Naive thymus-derived CD4-positive, alpha-beta T cell (primary cell): ENCODE results near the gene TRIP13. TPM values are rescaled to one million over a fixed set of nuclear protein-coding genes. Genes with fewer than 3 reads are reported as not detected.
"Not testable (repeated sequence)": the region's sequence is repeated elsewhere in the genome, so short reads cannot be mapped to it uniquely, and the experiment has no call there.

Experiments used
- ATAC-seq: fragments of 150-1000 bp; cut with Tn5 transposase; 2 replicates; pipeline ENCODE4 v1.10.0; 2021; ENCODE audit warnings: mild to moderate bottlenecking, moderate library complexity
- CTCF ChIA-PET: fragments of 350-600 bp; sonication (Branson Sonifier 250); formaldehyde crosslinking; loops from one replicate; lab custom pipeline; 2021; ENCODE audit warnings: antibody characterized with exemption; lab: Charles Lee
- POLR2A ChIA-PET: fragments of 350-600 bp; sonication (Branson Sonifier 250); formaldehyde crosslinking; loops from one replicate; lab custom pipeline; 2021; ENCODE audit warnings: antibody characterized with exemption, inconsistent platforms; lab: Charles Lee
- DNase-seq, 9 donors: peaks; one replicate each; pipeline versions ENCODE4 v3.0.0 to v3.0.0-alpha.2; 2020 to 2022; ENCODE audit warnings: mixed read lengths in 1 of 9
- H3K27ac ChIP-seq: one replicate; pipeline ENCODE4 v1.7.0; 2013; ENCODE audit warnings: mild to moderate bottlenecking, low read depth, low read length, moderate library complexity
- H3K27me3 ChIP-seq, 2 donors: one replicate each; pipeline ENCODE4 v1.7.0; 2013; ENCODE audit warnings: low read length in 2 of 2, mild to moderate bottlenecking in 2 of 2, moderate library complexity in 2 of 2; ENCODE audit not compliant: control insufficient read depth in 2 of 2, insufficient read depth in 2 of 2
- H3K36me3 ChIP-seq, 3 experiments: 1 replicate in 2 of 3; 2 replicates in 1 of 3; pipeline ENCODE4 v1.7.0; 2013; ENCODE audit warnings: low read length in 3 of 3, mild to moderate bottlenecking in 3 of 3, moderate library complexity in 1 of 3; ENCODE audit not compliant: insufficient read depth in 3 of 3, control insufficient read depth in 2 of 3
- H3K4me1 ChIP-seq, 2 donors: one replicate each; pipeline ENCODE4 v1.7.0; 2013; ENCODE audit warnings: low read length in 2 of 2, mild to moderate bottlenecking in 2 of 2, moderate library complexity in 1 of 2; ENCODE audit not compliant: control insufficient read depth in 2 of 2, insufficient read depth in 2 of 2
- H3K4me3 ChIP-seq: 2 replicates; pipeline ENCODE4 v1.7.0; 2013; ENCODE audit warnings: mild to moderate bottlenecking, low read length
- H3K9me3 ChIP-seq, 3 experiments: 1 replicate in 2 of 3; 2 replicates in 1 of 3; pipeline ENCODE4 v1.7.0; 2013; ENCODE audit warnings: low read length in 3 of 3; ENCODE audit not compliant: control insufficient read depth in 2 of 3
- H3K27ac Mint-ChIP-seq, 9 donors: one replicate each; pipeline ENCODE4 v1.8.0; 2020 to 2022; ENCODE audit warnings: mixed read lengths in 9 of 9, mild to moderate bottlenecking in 8 of 9, moderate library complexity in 5 of 9, inconsistent platforms in 2 of 9
- H3K27me3 Mint-ChIP-seq, 5 donors: one replicate each; pipeline ENCODE4 v1.8.0; 2021 to 2022; ENCODE audit warnings: mixed read lengths in 5 of 5, mild to moderate bottlenecking in 1 of 5
- H3K36me3 Mint-ChIP-seq, 5 donors: one replicate each; pipeline ENCODE4 v1.8.0; 2020 to 2022; ENCODE audit warnings: mixed read lengths in 5 of 5, mild to moderate bottlenecking in 3 of 5, inconsistent platforms in 1 of 5
- H3K4me1 Mint-ChIP-seq, 7 donors: one replicate each; pipeline ENCODE4 v1.8.0; 2020 to 2022; ENCODE audit warnings: mixed read lengths in 7 of 7, mild to moderate bottlenecking in 3 of 7, inconsistent platforms in 1 of 7
- H3K4me3 Mint-ChIP-seq, 10 donors: one replicate each; pipeline ENCODE4 v1.8.0; 2020 to 2022; ENCODE audit warnings: mild to moderate bottlenecking in 10 of 10, mixed read lengths in 10 of 10, moderate library complexity in 6 of 10, inconsistent platforms in 2 of 10
- H3K9me3 Mint-ChIP-seq, 11 donors: one replicate each; pipeline ENCODE4 v1.8.0; 2020 to 2022; ENCODE audit warnings: mixed read lengths in 11 of 11, mild to moderate bottlenecking in 4 of 11, inconsistent platforms in 1 of 11, moderate library complexity in 1 of 11
- intact Hi-C, 2 donors: fragments of 100-400 bp; cut with micrococcal nuclease; formaldehyde crosslinking; loops; one replicate each; pipeline ENCODE4 v1.15.1; 2023
- polyA plus RNA-seq, 2 donors: library from polyadenylated mRNA; unstranded; fragments of 300-500 nt; fragmentation: Illumina TruSeq; gene quantifications; one replicate each; pipeline ENCODE4 v1.2.3, GENCODE V29; 2021
- total RNA-seq, 6 experiments: library from RNA in 5 of 6; stranded (reverse) in 5 of 6; gene quantifications; 1 replicate in 5 of 6; 2 replicates in 1 of 6; pipeline ENCODE4 v1.2.3 and lab custom pipeline; 2021 to 2026

Gene TRIP13
- total and polyA plus RNA-seq, 7 experiments from 2014 or later = 0.39 to 23.5 (median 0.57) TPM; not detected in 1

DNA sequence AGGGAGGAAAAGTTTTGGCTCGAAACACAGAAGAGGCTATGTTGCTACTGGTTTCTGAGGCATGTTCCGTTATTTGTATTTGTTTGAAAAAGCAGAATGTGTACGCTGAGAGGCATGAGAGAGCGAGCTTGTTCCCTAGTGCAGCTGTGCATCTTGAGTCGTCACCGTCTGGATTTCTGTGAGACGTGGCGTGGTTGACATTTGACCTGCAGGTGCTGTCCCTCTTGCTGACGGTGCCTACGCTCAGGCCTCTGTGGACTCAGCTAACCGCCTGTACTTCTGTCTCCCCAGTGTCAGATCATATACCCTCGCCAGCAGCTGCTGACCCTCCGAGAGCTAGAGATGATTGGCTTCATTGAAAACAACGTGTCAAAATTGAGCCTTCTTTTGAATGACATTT is 21.5 kb downstream of the TRIP13 start:
- Histone ChIP-seq H3K27ac (no peak overlapping the region), H3K27me3 (no peaks in the 10 kb centered on the region), H3K4me1 (no peaks in the 10 kb centered on the region), H3K4me3 (no peak overlapping the region), H3K9me3 (no peaks in the 10 kb centered on the region), H3K36me3 (no peaks in the 10 kb centered on the region)
- ATAC-seq (no peak), DNase-seq (no peak)
- H3K27ac Mint-ChIP-seq = no peak overlapping the region
- intact Hi-C loops = no loop called here
- H3K36me3 Mint-ChIP-seq = peaks cover 0 to 3% (median 0%) of the 10 kb centered on the region in 5 donors
- ChIA-PET POLR2A (no interaction called here), CTCF (interaction anchor here (0.6 kb wide), 1 partner anchor 462 kb away, joined by 3 read pairs; no protein-coding TSS in a partner anchor)
- H3K4me3 Mint-ChIP-seq = no peak overlapping the region
- no peaks in the 10 kb centered on the region for H3K27me3 Mint-ChIP-seq
- no peaks in the 10 kb centered on the region for H3K9me3 Mint-ChIP-seq
- peaks cover 0 to 3% (median 0%) of the 10 kb centered on the region in 7 donors for H3K4me1 Mint-ChIP-seq

DNA sequence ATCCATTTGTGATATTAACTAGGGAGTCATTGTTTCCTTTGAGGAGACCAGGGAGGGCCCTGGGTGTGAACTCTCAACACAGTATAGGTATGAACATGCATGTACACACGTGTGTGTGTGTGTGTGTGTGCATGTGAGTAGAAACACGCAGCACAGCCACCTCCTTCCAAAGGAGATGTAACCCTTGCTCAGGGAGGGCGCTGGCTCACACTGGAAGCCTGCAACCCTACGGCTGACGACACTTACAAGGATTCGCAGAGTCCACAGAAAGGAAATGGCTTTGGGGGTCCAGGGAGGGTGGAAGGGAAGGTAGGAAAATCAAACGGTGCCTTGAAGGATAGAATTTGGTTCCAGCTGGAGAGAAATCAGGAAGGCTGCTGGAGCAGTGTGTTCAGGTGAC is 21.9 kb downstream of the TRIP13 start:
- no peak overlapping the region for H3K27ac ChIP-seq
- Mint-ChIP-seq H3K36me3 (peaks cover 0 to 3% (median 0%) of the 10 kb centered on the region in 5 donors), H3K27ac (no peak overlapping the region), H3K9me3 (no peaks in the 10 kb centered on the region), H3K4me3 (no peak overlapping the region), H3K4me1 (peaks cover 0 to 3% (median 0%) of the 10 kb centered on the region in 7 donors), H3K27me3 (no peaks in the 10 kb centered on the region)
- POLR2A ChIA-PET = no interaction called here
- intact Hi-C loops = no loop called here
- H3K4me1 ChIP-seq = no peaks in the 10 kb centered on the region
- no peak overlapping the region for H3K4me3 ChIP-seq
- ATAC-seq (no peak), DNase-seq (no peak)
- no peaks in the 10 kb centered on the region for H3K36me3 ChIP-seq
- H3K9me3 ChIP-seq = no peaks in the 10 kb centered on the region
- H3K27me3 ChIP-seq = no peaks in the 10 kb centered on the region
- CTCF ChIA-PET = no interaction called here

DNA sequence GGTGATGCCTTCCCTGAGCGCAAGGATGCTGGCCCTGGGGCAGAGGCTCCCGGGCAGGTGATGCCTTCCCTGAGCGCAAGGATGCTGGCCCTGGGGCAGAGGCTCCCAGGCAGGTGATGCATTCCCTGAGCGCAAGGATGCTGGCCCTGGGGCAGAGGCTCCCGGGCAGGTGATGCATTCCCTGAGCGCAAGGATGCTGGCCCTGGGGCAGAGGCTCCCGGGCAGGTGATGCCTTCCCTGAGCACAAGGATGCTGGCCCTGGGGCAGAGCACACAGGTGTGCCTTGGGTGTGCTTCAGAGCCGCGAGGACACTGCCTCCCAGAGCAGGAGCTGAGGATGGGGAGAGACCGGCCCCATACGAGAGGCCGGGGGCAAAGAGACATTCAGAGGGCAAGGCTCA is 22.7 kb downstream of the TRIP13 start:
- H3K27me3 Mint-ChIP-seq, H3K27ac Mint-ChIP-seq, H3K27me3 ChIP-seq, H3K9me3 ChIP-seq, H3K9me3 Mint-ChIP-seq, H3K4me3 Mint-ChIP-seq, H3K36me3 ChIP-seq, H3K27ac ChIP-seq, CTCF ChIA-PET, intact Hi-C loops, H3K4me1 Mint-ChIP-seq, DNase-seq, H3K36me3 Mint-ChIP-seq, POLR2A ChIA-PET, H3K4me1 ChIP-seq, H3K4me3 ChIP-seq, ATAC-seq: not testable (repeated sequence)

DNA sequence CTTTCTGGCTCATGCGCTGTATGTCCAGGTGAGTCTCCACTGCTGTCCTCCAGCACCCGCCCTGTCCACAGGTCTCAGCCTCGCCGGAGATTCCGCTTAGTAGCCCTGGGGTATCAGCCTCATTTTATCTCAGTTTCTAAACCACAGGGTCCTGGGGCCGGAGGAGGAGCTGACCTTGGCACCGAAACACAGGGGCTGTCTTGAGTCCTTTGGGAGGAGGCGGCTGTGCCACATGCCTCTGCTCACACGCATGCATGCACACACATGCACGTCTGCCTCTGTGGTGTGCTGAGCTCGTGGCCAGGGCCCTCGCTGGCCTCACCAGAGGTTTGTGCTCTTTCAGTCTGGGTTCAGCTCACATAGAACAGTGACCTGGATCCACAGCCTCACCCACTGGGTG is 23.3 kb downstream of the TRIP13 start:
- Histone ChIP-seq H3K27ac (no peak overlapping the region), H3K9me3 (no peaks in the 10 kb centered on the region), H3K4me1 (no peaks in the 10 kb centered on the region), H3K36me3 (no peaks in the 10 kb centered on the region), H3K27me3 (no peaks in the 10 kb centered on the region), H3K4me3 (no peak overlapping the region)
- POLR2A ChIA-PET = no interaction called here
- CTCF ChIA-PET = no interaction called here
- Mint-ChIP-seq H3K36me3 (peaks cover 0 to 3% (median 0%) of the 10 kb centered on the region in 5 donors), H3K27me3 (no peaks in the 10 kb centered on the region), H3K4me1 (peaks cover 0 to 1% (median 0%) of the 10 kb centered on the region in 7 donors), H3K4me3 (no peak overlapping the region), H3K9me3 (no peaks in the 10 kb centered on the region), H3K27ac (no peak overlapping the region)
- no peak for ATAC-seq
- intact Hi-C loops = no loop called here
- no peak for DNase-seq

DNA sequence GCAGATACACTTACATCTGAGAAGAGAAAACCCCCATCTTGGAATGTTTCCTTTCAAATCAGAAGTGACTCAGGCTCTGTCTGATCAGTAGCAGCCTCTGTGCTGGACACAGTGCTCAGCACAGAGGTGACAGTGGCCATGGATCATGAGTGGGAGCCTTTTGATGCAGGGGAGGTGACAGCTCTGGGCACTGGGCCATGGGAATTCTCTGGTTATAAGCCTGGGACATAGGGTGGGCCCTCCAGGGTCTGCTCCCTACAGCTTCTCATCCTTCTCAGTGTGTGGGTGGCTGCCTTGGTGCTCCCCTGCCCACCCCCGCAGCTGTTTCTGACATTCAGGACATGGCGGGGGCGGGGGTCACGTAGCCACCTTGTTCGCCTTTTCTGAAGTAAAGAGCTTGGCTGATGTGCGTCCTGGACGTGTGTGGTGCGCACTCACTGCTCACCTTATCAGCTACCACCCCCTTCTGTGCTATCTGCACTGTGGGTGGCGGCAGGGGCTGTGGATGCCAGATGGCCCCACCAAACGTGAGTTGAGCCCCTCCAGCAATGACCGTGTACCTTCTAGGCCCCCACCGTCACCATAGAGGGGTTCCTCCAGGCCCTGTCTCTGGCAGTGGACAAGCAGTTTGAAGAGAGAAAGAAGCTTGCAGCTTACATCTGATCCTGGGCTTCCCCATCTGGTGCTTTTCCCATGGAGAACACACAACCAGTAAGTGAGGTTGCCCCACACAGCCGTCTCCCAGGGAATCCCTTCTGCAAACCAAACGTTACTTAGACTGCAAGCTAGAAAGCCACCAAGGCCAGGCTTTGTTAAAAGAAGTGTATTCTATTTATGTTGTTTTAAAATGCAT is 24.0 kb downstream of the TRIP13 start:
- Mint-ChIP-seq H3K36me3 (peaks cover 0 to 3% (median 0%) of the 10 kb centered on the region in 5 donors), H3K9me3 (no peaks in the 10 kb centered on the region), H3K27ac (no peak overlapping the region), H3K27me3 (no peaks in the 10 kb centered on the region), H3K4me1 (peaks cover 0 to 1% (median 0%) of the 10 kb centered on the region in 7 donors), H3K4me3 (no peak overlapping the region)
- H3K27me3 ChIP-seq = no peaks in the 10 kb centered on the region
- intact Hi-C loops = no loop called here
- H3K27ac ChIP-seq = no peak overlapping the region
- CTCF ChIA-PET = no interaction called here
- POLR2A ChIA-PET = no interaction called here
- H3K4me1 ChIP-seq = no peaks in the 10 kb centered on the region
- no peaks in the 10 kb centered on the region for H3K9me3 ChIP-seq
- no peak for DNase-seq
- H3K36me3 ChIP-seq = no peaks in the 10 kb centered on the region
- no peak overlapping the region for H3K4me3 ChIP-seq
- no peak for ATAC-seq

DNA sequence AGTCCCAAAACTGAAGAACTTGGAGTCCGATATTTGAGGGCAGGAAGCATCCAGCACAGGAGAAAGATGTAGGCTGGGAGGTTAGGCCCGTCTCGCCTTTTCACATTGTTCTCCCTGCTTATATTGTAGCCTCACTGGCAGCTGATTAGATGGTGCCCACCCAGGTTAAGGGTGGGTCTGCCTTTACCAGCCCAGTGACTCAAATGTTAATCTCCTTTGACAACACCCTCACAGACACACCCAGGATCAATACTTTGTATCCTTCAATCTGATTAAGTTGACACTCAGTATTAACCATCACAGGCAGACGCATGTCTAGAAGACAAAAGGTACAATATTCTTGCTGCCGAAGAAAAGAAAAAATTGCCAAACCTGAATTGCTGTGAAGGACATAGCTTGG is 26.0 kb downstream of the TRIP13 start:
- H3K36me3 Mint-ChIP-seq, H3K4me1 Mint-ChIP-seq, H3K9me3 Mint-ChIP-seq, intact Hi-C loops, H3K4me3 Mint-ChIP-seq, POLR2A ChIA-PET, H3K9me3 ChIP-seq, ATAC-seq, H3K36me3 ChIP-seq, H3K27ac ChIP-seq, H3K27me3 Mint-ChIP-seq, H3K27ac Mint-ChIP-seq, DNase-seq, H3K27me3 ChIP-seq, H3K4me1 ChIP-seq, H3K4me3 ChIP-seq: not testable (repeated sequence)
- CTCF ChIA-PET = interaction anchor here (0.7 kb wide), 1 partner anchor 737 kb away, joined by 3 read pairs; no protein-coding TSS in a partner anchor
